Panc1 (cell line): ENCODE results near the gene CHP1. TPM values are rescaled to one million over a fixed set of nuclear protein-coding genes. Genes with fewer than 3 reads are reported as not detected.
A peak's percentile ranks its signal among the peaks of the same experiment; 100 is the strongest.
"Not testable (repeated sequence)": the region's sequence is repeated elsewhere in the genome, so short reads cannot be mapped to it uniquely, and the experiment has no call there.

Source experiments
- ATAC-seq: fragments of 200-7000 bp; cut with Tn5 transposase; 2 replicates; pipeline ENCODE4 v1.9.1; 2020; ENCODE audit warnings: mild to moderate bottlenecking, moderate library complexity
- BruUV-seq: library from RNA; stranded (reverse); fragments of 400-500 nt; replicated peaks from 2 replicates; lab custom pipeline; 2021; lab: Mats Ljungman, UMichigan
- CTCF ChIA-PET: fragments of 300-600 bp; sonication (Branson Sonifier 250); formaldehyde crosslinking; loops from one replicate; lab custom pipeline; 2022; ENCODE audit warnings: antibody characterized with exemption; lab: Charles Lee
- POLR2A ChIA-PET: fragments of 300-600 bp; sonication (Branson Sonifier 250); formaldehyde crosslinking; loops from one replicate; lab custom pipeline; 2022; ENCODE audit warnings: antibody characterized with exemption; lab: Charles Lee
- DNase-seq: peaks from one replicate; pipeline ENCODE4 v3.0.0-alpha.2; 2010; ENCODE audit warnings: low read depth, low spot score
- H3K27ac ChIP-seq: 2 replicates; pipeline ENCODE4 v1.5.1; 2011; ENCODE audit warnings: mild to moderate bottlenecking, low read length, inconsistent platforms
- H3K27me3 ChIP-seq: fragments of 200-500 bp; sonication (Bioruptor generic); 2 replicates; pipeline ENCODE4 v1.6.0; 2014; ENCODE audit warnings: low read length, inconsistent platforms; ENCODE audit not compliant: control insufficient read depth, insufficient read depth
- H3K36me3 ChIP-seq: fragments of 200-500 bp; sonication (Bioruptor generic); 2 replicates; pipeline ENCODE4 v1.5.1; 2014; ENCODE audit warnings: inconsistent platforms, mild to moderate bottlenecking, low read length, moderate library complexity; ENCODE audit not compliant: control insufficient read depth, insufficient read depth
- H3K4me1 ChIP-seq: 2 replicates; pipeline ENCODE4 v1.5.1; 2011; ENCODE audit warnings: inconsistent platforms, mild to moderate bottlenecking, low read length, moderate library complexity; ENCODE audit not compliant: control insufficient read depth, insufficient read depth
- H3K4me3 ChIP-seq, 2 experiments: 2 replicates each; pipeline ENCODE4 v1.5.1; 2011 to 2012; ENCODE audit warnings: low read depth in 2 of 2, low read length in 2 of 2, mild to moderate bottlenecking in 2 of 2, inconsistent platforms in 1 of 2, moderate library complexity in 1 of 2
- H3K9me3 ChIP-seq: fragments of 200-500 bp; sonication (Bioruptor generic); 2 replicates; pipeline ENCODE4 v1.5.1; 2014; ENCODE audit warnings: low read depth, mild to moderate bottlenecking, inconsistent platforms, low read length, moderate library complexity; ENCODE audit not compliant: control insufficient read depth, insufficient read depth
- CTCF ChIP-seq: fragments of 450-650 bp; IDR thresholded peaks from 2 replicates; pipeline ENCODE4 v1.5.1; 2017; ENCODE audit warnings: mild to moderate bottlenecking
- POLR2AphosphoS5 ChIP-seq: IDR thresholded peaks from 2 replicates; pipeline ENCODE4 v1.6.1; 2012; ENCODE audit warnings: mild to moderate bottlenecking, low read depth, low read length, moderate library complexity
- SIN3A ChIP-seq: IDR thresholded peaks from 2 replicates; pipeline ENCODE4 v1.6.1; 2012; ENCODE audit warnings: low read depth, mild to moderate bottlenecking, low read length, moderate library complexity, borderline replicate concordance; ENCODE audit not compliant: insufficient read depth
- TCF7L2 ChIP-seq: IDR thresholded peaks from 2 replicates; pipeline ENCODE4 v1.6.1; 2011; ENCODE audit warnings: mild to moderate bottlenecking, low read depth, low read length, inconsistent platforms
- in situ Hi-C: cut with HindIII; loops from 2 replicates; pipeline ENCODE4 v1.10.0; 2016; ENCODE audit warnings: low sequenced_read_pairs, low pct_unique_long_range_greater_than_20kb
- intact Hi-C: fragments of 100-400 bp; cut with micrococcal nuclease; formaldehyde crosslinking; loops from one replicate; pipeline ENCODE4 v1.10.0; 2022; ENCODE audit not compliant: unreplicated experiment
- total RNA-seq: library from RNA; stranded (reverse); gene quantifications from one replicate; pipeline ENCODE4 v1.2.1, GENCODE V29; 2021; ENCODE audit not compliant: unreplicated experiment
- TF ChIP-seq, protein P1 (sequence below), 2 experiments: IDR thresholded peaks; 2 replicates each; pipeline ENCODE4 v1.6.1; 2011 to 2012; ENCODE audit warnings: low read depth in 2 of 2, control low read depth in 1 of 2, low read length in 1 of 2, mild to moderate bottlenecking in 1 of 2, moderate library complexity in 1 of 2; ENCODE audit not compliant: insufficient read depth in 1 of 2

CHP1 gene
- total RNA-seq, 1 experiment from 2014 or later = 123 TPM

DNA sequence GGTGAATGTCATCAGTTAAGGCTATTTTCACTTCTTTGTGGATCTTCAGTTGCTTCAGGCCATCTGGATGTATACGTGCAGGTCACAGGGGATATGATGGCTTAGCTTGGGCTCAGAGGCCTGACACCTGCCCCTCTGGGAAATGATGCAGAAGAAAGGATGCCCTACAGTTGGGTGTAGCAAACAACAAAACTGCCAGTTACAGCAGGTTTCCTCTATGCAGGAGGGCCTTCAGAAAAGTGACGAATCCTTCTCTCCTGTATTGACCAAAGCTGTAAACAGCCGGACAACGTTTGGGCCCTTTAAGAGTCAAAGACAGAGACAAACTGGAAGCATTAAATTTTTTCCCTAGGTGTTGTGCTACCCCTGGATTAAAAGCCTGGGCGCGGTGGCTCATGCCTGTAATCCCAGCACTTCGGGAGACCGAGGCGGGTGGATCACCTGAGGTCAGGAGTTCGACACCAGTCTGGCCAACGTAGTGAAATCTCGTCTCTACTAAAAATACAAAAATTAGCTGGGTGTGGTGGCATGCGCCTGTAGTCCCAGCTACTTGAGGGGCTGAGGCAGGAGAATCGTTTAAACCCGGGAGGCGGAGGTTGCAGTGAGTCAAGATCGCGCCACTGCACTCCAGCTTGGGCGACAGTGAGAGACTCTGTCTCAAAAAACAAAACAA, 52.0 kb downstream of the CHP1 start:
- POLR2A ChIA-PET, H3K27me3 ChIP-seq, in situ Hi-C loops, DNase-seq, H3K9me3 ChIP-seq, H3K4me1 ChIP-seq, CTCF ChIA-PET, intact Hi-C loops: not testable (repeated sequence)
- peak; percentile 4; the same call in 1 of the 2 replicates for ATAC-seq
- Histone ChIP-seq H3K36me3 (peaks cover 17% of the 10 kb centered on the region), H3K4me3 (peak overlapping the region; percentile 93 to 95), H3K27ac (peak overlapping the region; percentile 98)
- TSS peak; percentile 95 for BruUV-seq

DNA sequence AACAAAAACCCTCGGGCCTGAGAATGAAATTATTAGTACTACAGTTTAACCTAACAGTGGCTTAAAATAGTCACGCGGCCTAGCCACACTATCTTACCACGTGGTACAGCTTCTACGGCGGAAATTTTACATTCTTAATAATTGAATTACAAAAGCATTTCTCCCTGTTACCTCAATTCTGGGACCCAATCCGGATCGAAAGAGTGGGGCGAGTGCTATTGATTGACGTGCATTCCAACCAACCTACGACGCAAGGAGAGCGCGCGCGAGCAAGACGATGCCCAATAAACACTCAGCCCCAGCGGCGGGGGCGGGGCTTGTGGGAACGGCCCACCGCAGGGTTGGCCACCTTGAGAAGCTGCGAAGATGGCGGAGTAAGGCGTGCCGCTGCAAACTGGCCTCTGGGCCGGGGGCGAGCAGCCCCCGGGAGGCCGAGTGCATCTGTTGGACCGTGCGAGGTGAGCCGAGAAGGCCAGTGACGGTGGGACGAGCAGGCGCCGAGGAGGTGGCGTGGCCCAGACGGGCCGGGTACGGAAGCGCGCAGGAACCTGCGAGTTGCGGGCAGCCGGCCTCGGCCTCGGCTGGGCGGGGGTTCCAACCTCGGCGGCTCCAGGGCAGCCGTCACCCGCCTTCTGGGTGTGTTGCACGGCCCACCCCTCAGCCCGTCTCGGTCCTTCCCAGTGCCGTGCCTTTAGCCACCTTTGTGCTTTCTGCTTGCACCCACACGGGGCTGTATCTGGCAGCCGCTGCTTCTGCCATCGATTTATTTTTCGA, 52.8 kb downstream of the CHP1 start:
- intact Hi-C loops = no loop called here
- Histone ChIP-seq H3K4me3 (peak overlapping the region; percentile 93 to 95), H3K27ac (peak overlapping the region; percentile 98), H3K4me1 (peaks cover 2% of the 10 kb centered on the region), H3K36me3 (peaks cover 19% of the 10 kb centered on the region), H3K9me3 (no peaks in the 10 kb centered on the region), H3K27me3 (no peaks in the 10 kb centered on the region)
- no TSS peak for BruUV-seq
- CTCF ChIA-PET = interaction anchor here (0.5 kb wide), 1 partner anchor 100 kb away, joined by 4 read pairs; no protein-coding TSS in a partner anchor
- TF ChIP-seq SIN3A = peak; percentile 84; the same call in 1 of the 2 replicates
- peak; percentile 95 for TF ChIP-seq POLR2AphosphoS5
- peak; percentile 65 for TF ChIP-seq TCF7L2
- TF ChIP-seq, protein P1, sequence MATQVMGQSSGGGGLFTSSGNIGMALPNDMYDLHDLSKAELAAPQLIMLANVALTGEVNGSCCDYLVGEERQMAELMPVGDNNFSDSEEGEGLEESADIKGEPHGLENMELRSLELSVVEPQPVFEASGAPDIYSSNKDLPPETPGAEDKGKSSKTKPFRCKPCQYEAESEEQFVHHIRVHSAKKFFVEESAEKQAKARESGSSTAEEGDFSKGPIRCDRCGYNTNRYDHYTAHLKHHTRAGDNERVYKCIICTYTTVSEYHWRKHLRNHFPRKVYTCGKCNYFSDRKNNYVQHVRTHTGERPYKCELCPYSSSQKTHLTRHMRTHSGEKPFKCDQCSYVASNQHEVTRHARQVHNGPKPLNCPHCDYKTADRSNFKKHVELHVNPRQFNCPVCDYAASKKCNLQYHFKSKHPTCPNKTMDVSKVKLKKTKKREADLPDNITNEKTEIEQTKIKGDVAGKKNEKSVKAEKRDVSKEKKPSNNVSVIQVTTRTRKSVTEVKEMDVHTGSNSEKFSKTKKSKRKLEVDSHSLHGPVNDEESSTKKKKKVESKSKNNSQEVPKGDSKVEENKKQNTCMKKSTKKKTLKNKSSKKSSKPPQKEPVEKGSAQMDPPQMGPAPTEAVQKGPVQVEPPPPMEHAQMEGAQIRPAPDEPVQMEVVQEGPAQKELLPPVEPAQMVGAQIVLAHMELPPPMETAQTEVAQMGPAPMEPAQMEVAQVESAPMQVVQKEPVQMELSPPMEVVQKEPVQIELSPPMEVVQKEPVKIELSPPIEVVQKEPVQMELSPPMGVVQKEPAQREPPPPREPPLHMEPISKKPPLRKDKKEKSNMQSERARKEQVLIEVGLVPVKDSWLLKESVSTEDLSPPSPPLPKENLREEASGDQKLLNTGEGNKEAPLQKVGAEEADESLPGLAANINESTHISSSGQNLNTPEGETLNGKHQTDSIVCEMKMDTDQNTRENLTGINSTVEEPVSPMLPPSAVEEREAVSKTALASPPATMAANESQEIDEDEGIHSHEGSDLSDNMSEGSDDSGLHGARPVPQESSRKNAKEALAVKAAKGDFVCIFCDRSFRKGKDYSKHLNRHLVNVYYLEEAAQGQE (IDR thresholded peaks at IDR 0.05; ENCODE audit: insufficient read depth in 1 of 2, low read depth in 2 of 2, low read length in 1 of 2) = no peak
- TF ChIP-seq CTCF = no peak
- DNase-seq (peak; percentile 99), ATAC-seq (peak; percentile 99)
- in situ Hi-C loops = no loop called here
- POLR2A ChIA-PET = no interaction called here
